Measurements from ENCODE around the gene FBXO5.

FBXO5 gene

GRCh38 chr6:152952045-152952444 is 30.8 kb downstream of the FBXO5 start:
- DNase-seq (ENCODE audit: low read depth in 1 of 2, low spot score in 1 of 2), result no peak

GRCh38 chr6:152950240-152950639 is 32.6 kb downstream of the FBXO5 start:
- DNase-seq (ENCODE audit: low read depth in 1 of 2, low spot score in 1 of 2), result no peak

- DNase-seq (ENCODE audit: low read depth in 1 of 2, low spot score in 1 of 2), result no peak
Measured at GRCh38 chr6:152948150-152948768, 34.6 kb downstream of the FBXO5 start.

GRCh38 chr6:152946995-152947394 is 35.8 kb downstream of the FBXO5 start:
- no peak for DNase-seq (ENCODE audit: low read depth in 1 of 2, low spot score in 1 of 2)

DNA sequence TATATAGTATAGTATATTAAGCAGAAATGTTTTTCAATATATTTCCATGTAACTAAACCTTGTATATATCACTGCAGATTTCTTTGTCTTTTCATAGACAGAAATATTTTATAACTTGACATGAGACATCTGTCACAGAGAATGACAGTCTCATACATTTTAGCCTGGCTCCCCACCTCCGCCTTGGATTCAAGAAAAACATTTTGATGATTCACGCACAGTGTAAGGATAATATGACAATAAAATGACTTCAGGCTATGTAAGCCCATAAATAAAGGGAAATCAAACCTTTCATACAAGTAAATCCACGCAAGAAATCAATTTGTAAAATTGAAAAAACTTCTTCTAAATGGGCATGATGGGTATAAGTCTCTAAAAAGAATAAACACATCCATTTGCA is 36.4 kb downstream of the FBXO5 start:
- DNase-seq (ENCODE audit: low read depth in 1 of 2, low spot score in 1 of 2), result no peak

- DNase-seq (ENCODE audit: low read depth in 1 of 2, low spot score in 1 of 2), result no peak
Measured at GRCh38 chr6:152943260-152943897, 39.5 kb downstream of the FBXO5 start.

DNA sequence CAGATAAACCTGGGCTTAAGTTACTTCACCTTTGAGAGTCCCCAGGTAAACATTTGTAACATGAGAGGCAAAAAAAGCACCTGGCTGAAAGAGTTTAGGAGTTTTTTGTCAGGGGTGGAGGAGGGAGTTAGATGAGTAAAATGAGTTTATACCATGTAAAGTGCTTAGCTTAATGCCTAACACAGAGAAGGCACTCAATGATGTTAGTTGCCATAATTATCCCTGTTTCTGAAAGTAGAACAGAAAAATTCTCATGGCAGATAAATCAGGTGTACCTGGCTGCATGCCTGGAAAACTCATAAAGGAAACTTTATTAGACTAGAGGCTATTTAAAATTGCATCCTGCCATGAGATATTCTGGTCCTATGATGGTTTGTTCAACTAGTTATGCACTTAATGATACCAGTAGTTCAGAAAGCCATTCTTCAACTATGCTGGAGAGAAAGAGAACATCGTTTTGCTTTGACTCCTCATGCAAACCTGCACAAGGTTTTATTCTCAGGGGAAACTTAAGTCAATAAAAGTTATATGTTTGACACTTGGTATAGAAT is 40.4 kb downstream of the FBXO5 start:
- no peak for DNase-seq (ENCODE audit: low read depth in 1 of 2, low spot score in 1 of 2)

- no peak for DNase-seq (ENCODE audit: low read depth in 1 of 2, low spot score in 1 of 2)
Measured at GRCh38 chr6:152941746-152942145, 41.1 kb downstream of the FBXO5 start.

GRCh38 chr6:152932865-152933264 is 50.0 kb downstream of the FBXO5 start:
- no peak for DNase-seq (ENCODE audit: low read depth in 1 of 2, low spot score in 1 of 2)

DNA sequence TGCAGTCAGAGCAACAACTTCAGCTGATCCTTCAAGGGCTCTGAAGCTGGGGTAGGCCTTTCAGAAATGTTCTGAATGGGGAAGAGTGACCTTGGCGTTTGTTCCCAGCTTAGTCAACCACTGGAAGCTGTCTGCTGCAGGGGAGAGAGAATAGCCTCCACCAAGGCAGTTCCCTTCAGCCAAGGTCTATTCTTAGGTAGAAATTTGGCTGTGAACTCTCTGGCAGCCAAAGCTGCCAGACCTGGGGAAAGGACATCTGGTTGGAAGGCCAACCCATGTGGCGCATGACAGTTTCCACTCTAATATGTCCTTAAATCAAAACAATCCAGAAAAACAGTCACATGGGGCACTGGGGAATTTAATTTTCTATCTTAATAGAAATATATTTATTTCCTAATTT is 60.1 kb downstream of the FBXO5 start:
- no peak for DNase-seq (ENCODE audit: low read depth in 1 of 2, low spot score in 1 of 2)
